Neural progenitor cell (in vitro differentiated cells): ENCODE data around the gene HSPA12A.

ENCODE experiments used
- EZH2 ChIP-seq: fragments of 200-600 bp; sonication (generic); IDR thresholded peaks from 2 replicates; pipeline ENCODE4 v1.6.1; 2017; ENCODE audit warnings: antibody characterized with exemption, mild to moderate bottlenecking, moderate library complexity
- TF ChIP-seq, protein P1 (sequence below): fragments of 200-600 bp; sonication (generic); IDR thresholded peaks from 2 replicates; pipeline ENCODE4 v1.5.1; 2017; ENCODE audit warnings: antibody characterized with exemption, mild to moderate bottlenecking

DNA sequence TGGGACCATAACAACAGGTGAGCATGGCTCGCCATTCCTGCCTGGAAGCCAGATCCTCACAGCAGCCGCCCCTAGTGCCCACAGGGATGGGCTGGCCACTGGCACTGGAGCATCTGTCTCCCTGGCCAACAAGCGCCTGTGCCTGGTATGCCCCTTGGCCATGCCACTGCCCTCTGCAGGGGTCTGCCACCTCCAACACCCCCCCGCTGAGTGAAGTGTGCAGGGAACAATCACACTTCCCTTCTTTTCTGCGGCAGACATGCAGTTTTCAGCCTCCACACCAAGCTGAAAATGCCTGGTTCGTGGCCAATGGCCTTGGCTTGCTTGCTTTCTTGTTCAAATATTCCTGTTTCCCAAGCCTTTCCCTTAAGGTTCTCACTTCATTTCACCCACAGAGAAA is 50.7 kb downstream of the HSPA12A start:
- TF ChIP-seq, protein P1, sequence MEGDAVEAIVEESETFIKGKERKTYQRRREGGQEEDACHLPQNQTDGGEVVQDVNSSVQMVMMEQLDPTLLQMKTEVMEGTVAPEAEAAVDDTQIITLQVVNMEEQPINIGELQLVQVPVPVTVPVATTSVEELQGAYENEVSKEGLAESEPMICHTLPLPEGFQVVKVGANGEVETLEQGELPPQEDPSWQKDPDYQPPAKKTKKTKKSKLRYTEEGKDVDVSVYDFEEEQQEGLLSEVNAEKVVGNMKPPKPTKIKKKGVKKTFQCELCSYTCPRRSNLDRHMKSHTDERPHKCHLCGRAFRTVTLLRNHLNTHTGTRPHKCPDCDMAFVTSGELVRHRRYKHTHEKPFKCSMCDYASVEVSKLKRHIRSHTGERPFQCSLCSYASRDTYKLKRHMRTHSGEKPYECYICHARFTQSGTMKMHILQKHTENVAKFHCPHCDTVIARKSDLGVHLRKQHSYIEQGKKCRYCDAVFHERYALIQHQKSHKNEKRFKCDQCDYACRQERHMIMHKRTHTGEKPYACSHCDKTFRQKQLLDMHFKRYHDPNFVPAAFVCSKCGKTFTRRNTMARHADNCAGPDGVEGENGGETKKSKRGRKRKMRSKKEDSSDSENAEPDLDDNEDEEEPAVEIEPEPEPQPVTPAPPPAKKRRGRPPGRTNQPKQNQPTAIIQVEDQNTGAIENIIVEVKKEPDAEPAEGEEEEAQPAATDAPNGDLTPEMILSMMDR = no peak
- TF ChIP-seq EZH2 = no peak
